HG03575 (cell line): ENCODE results near the gene SMIM7.
A peak's percentile ranks its signal among the peaks of the same experiment; 100 is the strongest.
"Not testable (repeated sequence)": the region's sequence is repeated elsewhere in the genome, so short reads cannot be mapped to it uniquely, and the experiment has no call there.

Experiments
- ATAC-seq: cut with Tn5 transposase; IDR thresholded peaks from one replicate; pipeline ENCODE4 v1.9.1; 2021; ENCODE audit not compliant: unreplicated experiment, insufficient number of reproducible peaks, low FRiP score; ENCODE audit errors: extremely low read depth

Gene SMIM7

DNA sequence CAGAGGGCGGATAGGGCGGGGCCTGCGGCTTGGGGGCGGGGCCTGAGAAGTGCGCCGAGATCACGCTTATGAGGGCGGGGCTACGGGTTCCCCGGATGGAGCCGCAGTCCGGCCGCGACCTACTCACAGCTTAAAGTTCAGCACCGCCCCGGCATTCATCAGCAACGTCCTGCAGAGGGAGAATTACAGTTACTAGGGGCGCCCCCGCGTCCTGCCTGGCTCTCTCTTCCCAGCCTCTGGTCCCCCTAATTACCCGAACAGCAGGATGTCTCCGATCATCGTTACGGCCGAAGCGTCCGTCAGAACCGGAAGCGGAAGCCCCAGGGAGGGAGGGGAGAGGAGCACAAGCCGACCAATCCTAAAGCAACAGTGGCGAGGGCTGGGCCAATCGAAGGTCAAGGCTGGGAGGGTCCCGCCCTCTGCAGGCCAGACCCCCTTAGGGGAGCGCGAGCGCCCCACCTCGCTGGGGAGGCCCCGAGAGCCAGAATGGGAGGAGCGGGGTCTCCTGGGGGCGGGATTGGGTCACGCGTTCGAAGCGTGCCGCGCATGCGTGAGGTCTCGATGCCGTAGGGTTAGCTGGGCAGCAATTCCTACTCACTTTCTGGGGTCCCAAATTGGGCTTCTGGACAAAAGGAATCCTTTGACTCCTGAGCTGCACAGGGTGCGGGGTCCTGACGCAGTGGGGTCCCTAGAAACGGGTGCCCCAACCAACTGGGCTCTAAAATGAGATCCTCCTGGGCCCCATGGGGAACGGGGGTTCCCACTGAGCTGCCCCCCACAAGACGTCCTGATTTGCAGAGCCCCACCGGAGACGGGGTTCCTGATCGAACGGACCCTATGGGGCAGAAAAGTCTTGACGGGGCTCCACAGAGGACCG is at the start of gene SMIM7:
Gene SMIM7, minus strand, starts transcription at position 313 of the 877 bp plus-strand sequence. Its CDS starts 34 bp downstream, at position 279.
- peak; percentile 58 for ATAC-seq

DNA sequence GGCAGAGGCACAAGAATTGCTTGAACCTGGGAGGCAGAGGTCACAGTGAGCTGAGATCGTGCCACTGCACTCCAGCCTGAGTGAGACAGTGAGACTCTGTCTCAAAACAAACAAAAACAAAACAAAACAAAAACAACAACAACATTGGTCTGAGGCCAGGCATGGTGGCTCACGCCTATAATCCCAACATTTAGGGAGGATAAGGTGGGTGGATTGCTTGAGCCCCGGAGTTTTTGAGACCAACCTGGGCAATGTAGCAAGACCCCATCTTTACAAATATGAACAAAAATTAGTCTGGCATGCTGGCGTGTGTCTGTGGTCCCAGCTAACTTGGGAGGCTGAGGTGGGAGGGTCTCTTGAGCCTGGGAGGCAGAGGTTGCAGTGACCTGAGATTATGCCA is 43.7 kb upstream of the SMIM7 start:
- no peak for ATAC-seq

DNA sequence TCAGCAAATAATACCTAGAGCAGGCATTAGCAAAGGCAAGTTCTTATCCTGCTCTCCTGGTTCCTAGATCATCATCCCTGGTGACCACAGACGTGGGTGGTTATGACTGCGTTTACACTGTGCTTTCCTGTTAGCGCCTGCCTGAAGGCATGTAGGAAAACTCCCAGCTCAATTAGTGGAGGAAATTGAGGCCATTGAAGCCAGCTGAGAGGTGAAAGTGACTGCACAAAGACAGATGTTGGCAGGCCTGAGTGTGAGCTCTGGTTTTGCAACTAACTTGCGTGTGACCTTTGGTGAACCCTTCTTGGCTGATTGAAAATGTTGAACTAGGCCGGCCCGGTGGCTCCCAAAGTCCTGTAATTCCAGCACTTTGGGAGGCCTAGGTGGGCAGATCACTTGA is 42.2 kb upstream of the SMIM7 start:
- no peak for ATAC-seq

DNA sequence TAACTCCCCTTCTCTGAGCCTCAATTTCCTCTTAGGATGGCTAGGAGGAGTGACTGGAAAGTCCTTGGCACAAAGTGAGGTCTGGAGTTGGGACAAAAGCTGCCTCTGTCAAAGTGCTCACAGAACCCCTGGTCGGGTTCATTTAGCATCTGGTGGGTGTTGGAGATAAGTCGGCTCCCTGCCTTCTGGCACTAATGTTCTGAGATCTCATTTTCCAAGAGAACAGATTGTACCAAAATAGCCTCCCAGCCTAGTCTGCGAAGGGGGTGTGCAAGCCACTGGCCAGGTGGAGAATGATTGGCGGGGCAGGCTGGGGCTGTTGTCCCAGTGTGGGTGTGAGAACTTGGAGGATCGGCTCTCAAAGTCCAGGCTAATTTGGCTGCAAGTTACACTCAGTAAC is 39.0 kb upstream of the SMIM7 start:
- no peak for ATAC-seq

DNA sequence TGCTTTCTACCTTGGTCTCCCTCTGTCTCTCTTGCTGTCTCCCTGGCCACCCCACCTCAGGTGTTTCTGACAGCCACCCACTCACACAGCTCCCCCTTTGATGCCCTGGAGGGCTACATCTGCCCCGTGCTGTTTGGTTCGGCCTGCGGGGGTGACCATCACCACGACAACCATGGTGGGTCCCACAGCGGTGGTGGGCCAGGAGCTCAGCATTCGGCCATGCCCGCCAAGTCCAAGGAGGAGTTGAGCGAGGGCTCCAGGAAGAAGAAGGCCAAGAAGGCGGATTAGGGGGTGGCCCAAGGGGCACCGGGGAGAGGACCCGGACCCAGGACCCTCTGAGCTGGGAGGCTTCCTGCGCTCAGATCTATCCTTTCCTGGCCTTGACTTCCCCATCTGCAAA is 28.1 kb upstream of the SMIM7 start:
- no peak for ATAC-seq

DNA sequence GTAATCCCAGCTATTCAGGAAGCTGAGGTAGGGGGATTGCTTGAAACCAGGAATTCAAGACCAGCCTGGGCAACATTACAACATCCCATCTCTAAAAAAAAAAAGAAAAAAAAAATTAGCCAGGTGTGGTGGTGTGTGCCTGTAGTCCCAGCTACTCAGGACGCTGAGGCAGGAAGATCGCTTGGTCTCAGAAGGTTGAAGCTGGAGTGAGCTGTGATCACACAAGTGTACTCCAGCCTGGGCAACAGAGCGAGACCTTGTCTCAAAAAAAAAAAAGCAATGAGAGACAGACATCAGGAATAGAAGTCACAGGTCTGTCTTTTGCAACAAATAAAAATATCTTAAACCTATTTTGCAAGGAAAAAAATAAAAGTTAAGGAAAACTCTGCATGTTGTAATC is 24.3 kb upstream of the SMIM7 start:
- ATAC-seq: no peak

DNA sequence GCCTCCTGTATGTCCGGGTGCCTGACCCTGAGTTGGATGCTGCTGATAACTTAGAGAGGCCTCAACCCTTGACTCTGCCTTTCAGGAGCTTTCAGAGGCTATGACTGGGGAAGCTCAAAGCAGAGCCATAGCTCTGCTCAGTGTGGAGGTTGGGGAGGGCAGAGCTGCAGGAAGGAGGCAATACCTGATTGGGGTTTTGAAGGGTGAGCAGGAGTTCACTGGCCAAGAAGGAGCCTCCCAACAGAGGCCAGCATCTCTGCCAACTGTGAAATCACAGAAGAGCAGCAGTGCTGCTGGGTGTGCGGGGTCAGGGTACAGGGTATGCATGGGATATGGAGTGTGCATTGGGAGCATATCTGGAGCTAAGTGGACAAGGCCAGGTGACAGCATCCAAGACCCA is 22.6 kb upstream of the SMIM7 start:
- no peak for ATAC-seq

DNA sequence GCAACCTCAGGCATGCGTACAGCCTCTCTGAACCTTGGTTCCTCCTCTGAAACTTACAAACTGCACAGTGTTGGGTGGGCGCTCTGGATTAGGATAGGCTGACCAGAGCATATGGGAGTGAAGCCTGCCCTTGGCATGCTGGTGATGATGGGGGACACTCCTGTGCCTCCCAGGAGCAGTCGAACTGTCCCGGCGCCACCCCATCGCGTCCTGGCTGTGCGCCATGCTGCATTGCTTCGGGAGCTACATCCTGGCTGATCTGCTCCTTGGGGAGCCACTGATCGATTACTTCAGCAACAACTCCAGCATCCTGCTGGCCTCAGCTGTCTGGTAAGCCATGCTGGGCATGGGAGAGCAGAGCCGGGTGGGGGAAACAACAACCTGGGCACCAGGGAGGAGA is 19.9 kb upstream of the SMIM7 start:
- ATAC-seq: no peak

DNA sequence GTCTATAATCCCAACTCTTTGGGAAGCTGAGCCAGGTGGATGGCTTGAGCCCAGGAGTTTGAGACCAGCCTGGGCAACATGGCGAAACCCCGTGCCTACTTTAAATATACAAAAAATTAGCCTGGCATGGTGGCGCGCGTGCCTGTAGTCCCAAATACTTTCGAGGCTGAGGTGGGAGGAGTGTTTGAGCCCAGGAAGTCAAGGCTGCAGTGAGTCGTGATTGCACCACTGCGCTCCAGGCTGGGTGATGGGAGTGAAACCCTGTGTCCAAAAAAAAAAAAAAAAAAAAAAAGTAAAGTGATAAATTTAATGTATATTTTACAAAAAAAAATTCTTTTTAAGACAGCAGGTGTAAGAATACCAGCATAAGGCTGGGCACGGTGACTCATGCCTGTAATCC is 18.6 kb upstream of the SMIM7 start:
- no peak for ATAC-seq

DNA sequence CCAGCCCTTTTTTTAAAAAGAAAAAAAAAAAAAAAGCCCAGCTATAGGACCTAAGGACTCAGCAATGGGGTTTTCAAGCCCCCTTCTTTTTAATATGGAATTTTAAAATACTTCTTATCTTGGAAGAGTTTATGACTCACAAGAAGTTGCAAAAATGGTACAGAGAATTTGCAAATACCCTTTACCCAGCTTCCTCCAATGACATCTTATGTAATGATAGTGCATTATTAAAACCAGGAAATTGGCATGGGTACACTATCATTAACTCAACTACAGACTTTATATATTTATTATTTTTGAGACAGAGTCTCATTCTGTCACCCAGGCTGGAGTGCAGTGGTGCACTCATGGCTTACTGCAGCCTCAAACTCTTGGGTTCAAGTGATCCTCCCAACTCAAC is 17.1 kb upstream of the SMIM7 start:
- ATAC-seq: no peak

DNA sequence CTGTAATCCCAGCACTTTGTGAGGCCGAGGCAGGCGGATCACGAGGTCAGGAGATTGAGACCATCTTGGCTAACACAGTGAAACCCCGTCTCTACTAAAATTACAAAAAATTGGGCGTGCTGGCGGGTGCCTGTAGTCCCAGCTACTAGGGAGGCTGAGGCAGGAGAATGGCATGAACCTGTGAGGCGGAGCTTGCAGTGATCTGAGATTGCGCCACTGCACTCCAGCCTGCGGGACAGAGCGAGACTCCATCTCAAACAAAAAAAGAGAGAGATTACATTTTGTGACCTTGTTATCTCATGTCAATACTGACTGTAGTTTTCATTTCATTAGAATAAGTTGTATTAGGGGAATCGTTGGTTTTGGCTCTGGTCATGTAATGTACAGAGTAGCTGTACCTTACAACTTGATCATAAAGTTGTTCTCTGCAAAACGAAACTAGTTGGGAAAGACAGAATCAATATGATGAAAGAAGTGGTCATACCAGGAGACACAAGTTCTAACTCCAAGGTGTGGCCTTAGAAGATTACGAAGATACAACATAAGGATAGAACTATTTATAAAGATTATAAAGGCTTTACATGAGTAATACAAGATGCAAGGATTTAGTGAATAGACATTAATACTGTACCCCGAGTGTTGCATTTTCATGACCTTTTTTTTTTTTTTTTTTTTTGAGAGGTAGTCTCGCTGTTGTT is 16.3 kb upstream of the SMIM7 start:
- no peak for ATAC-seq

DNA sequence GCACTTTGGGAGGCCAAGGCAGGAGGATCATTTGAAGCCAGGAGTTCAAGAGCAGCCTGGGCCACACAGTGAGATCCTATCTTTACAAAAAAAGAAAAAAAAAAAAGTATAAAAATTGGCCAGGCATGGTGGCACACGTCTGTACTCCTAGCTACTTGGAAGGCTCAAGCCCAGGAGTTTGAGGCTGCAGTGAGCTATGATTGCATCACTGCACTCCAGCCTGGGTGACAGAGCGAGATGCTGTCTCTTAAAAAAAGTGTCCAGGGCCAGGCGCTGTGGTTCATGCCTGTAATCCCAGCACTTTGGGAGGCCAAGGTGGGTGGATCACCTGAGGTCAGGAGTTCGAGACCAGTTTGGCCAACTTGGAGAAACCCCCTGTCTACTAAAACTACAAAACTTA is 13.9 kb upstream of the SMIM7 start:
- not testable (repeated sequence) for ATAC-seq

DNA sequence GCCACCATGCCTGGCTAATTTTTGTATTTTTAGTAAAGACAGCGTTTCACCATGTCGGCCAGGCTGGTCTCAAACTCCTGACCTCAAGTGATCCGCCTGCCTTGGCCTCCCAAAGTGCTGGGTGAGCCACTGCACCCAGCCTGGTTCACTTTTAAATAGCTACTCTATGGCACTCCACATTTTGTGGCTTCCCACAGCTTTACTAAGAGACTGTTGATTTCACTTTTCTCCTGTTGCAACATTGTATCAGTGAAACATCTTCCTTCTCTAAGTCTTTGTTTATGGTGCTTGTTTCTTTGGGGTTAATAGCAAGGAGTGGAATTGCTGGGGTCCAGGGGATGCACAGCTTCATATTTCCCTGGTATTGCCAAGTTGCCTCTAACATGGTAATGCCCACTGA is 13.3 kb upstream of the SMIM7 start:
- no peak for ATAC-seq

DNA sequence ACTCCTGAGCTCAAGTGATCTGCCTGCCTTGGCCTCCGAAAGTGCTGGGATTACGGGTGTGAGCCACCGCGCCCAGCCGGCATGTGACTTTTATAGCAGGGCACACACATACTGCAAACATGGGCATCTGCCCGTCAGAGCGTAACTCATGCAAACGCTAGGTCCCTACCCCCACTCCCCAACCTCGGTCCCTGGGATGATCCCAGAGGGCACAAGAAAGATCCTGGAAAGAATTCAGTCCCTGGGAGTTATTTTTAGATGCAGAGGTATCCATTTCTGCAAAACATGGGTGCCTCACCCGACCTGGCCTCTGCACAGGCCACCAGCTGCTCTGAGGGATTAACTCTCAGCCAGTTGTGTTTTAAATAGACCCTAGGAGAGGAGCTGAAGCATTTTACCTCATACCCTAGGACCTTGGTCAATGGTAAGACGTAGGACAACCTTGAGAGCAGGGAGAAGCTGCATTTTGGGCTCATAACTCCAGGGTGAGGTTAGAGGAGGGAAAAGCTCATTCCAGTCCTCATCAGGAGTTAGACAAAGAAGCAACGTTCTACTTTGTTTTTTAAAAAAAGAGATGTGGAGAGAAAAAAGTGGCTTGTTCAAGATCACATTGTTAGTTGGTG is 11.8 kb upstream of the SMIM7 start:
- no peak for ATAC-seq

DNA sequence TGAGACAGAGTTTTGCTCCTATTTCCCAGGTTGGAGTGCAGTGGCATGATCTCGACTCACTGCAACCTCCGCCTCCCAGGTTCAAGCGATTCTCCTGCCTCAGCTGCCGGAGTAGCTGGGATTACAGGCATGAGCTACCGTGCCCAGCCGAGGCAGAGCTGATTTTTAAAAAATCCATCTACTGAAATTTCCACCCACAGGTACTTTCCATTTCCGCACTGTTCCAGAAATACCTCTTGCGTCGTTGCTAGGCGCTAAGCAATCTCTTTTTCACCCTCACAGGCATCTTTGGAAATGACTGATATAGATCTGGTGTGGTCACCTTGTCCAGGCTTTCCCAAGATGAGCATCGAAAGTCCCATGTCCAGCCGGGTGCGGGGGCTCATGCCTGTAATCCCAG is 10.3 kb upstream of the SMIM7 start:
- no peak for ATAC-seq

DNA sequence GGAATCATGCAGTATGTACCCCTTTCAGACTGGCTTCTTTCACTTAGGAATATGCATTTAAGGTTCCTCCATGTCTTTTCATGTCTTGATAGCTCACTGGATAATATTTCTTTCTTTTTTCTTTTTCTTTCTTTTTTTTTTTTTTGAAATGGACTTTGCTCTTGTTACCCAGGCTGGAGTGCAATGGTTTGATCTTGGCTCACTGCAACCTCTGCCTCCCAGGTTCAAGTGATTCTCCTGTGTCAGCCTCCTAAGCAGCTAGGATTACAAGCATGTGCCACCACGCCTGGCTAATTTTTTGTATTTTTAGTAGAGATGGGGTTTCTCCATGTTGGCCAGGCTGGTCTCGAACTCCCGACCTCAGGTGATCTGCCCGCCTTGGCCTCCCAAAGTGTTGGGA is 8.8 kb upstream of the SMIM7 start:
- ATAC-seq: not testable (repeated sequence)

DNA sequence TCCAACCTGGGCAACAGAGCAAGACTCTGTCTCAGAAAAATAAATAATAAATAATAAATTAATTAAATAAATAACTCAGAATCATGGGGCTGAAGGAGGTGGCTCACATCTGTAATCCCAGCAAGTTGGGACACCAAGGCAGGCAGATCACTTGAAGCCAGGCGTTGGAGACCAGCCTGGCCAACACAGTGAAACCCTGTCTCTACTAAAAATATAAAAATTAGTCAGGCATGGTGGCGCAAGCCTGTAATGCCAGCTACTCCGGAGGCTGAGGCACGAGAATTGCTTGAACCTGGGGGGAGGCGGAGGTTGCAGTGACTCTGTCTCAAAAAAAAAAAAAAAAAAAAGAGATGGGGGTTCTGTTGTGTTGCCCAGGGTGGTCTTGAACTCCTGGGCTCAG is 8.2 kb upstream of the SMIM7 start:
- no peak for ATAC-seq

DNA sequence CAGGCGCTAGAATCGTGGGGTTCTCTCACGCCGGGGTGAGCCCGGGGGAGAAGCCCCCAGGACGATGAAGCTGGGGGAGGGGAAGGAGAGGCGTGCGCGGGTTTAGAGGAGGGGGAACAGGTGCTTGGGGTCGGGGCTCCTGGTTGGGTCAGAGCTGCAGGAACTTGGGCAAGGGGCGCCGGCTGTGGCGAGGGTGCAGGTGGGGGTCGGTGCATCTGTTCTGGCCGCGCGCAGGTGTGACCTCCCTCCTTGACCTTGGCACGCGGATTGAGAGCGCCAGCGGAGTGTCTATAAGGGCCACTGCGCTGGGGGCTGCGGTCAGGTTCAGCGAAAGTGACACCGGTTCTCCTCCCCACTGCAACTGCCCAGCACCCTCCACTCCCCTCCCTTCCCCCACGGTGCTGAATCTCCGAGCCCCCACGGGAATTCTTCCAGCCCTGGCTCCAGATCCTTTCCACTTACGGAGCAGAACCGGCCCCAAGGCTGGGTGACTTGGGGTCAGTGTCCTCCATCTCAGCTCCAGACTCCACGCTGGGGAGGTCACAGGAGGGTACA is 1.6 kb upstream of the SMIM7 start:
- ATAC-seq: no peak

DNA sequence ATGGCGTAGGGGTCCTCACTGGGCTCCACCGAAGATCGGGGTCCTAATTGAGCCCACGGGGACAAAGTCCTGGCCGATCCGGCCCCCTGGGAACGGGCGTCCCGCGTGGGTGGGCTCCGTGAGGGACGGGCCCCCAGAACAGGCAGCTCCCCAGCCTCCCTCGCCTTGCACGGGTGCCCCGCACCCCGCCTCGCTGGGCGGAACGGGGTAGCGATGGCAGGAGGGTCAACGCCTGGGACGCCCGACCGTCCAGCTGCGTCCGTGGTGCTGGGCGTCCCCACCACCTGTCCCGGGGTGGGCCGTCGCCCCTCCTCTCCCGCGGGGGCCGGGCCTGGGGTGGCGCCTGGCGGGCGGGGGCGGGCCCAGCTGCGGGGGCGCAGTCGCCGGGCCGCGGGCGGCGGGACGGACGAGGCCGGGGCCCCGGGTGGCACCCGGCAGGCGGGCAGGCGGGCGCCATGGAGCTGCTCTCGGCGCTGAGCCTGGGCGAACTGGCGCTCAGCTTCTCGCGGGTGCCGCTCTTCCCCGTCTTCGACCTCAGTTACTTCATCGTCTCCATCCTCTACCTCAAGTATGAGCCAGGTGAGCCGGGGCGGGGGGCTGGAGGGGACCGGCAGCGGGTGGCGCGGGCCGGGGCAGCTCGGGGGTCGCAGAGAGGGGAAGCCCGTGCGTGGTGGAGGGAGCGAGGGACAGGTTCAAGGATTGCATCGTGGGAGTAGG is 977 bp upstream of the SMIM7 start, which contains the start of gene TMEM38A:
Gene TMEM38A, plus strand, starts transcription at position 377 of the 717 bp plus-strand sequence. Its CDS starts 79 bp downstream, at position 456.
- ATAC-seq: no peak
